ENCODE results near the gene SGO2.

- TF ChIP-seq, protein P1, sequence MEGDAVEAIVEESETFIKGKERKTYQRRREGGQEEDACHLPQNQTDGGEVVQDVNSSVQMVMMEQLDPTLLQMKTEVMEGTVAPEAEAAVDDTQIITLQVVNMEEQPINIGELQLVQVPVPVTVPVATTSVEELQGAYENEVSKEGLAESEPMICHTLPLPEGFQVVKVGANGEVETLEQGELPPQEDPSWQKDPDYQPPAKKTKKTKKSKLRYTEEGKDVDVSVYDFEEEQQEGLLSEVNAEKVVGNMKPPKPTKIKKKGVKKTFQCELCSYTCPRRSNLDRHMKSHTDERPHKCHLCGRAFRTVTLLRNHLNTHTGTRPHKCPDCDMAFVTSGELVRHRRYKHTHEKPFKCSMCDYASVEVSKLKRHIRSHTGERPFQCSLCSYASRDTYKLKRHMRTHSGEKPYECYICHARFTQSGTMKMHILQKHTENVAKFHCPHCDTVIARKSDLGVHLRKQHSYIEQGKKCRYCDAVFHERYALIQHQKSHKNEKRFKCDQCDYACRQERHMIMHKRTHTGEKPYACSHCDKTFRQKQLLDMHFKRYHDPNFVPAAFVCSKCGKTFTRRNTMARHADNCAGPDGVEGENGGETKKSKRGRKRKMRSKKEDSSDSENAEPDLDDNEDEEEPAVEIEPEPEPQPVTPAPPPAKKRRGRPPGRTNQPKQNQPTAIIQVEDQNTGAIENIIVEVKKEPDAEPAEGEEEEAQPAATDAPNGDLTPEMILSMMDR (IDR thresholded peaks at IDR 0.05; ENCODE audit: insufficient read depth, low read length, poor library complexity, severe bottlenecking): no peak
- TF ChIP-seq EZH2phosphoT487 (conservative IDR thresholded peaks at IDR 0.05; ENCODE audit: low read length): no peak
Observed at GRCh38 chr2:200490001-200490400, 36.0 kb upstream of the SGO2 start.

Data from SU-DHL-6 (cell line).